Subcutaneous adipose tissue (tissue), 4 donors: ENCODE results near the gene SLCO4A1. TPM values are rescaled to one million over a fixed set of nuclear protein-coding genes. Genes with fewer than 3 reads are reported as not detected.

Source experiments
- total RNA-seq, 4 donors: library from RNA; depleted of rRNA; stranded (reverse); fragments of >200 nt; gene quantifications; one replicate each; pipeline ENCODE4 v1.1.0, GENCODE V29; 2016
- TF ChIP-seq, protein P1 (sequence below): fragments of 450-650 bp; IDR thresholded peaks from one replicate; pipeline ENCODE4 v1.5.1; 2016; ENCODE audit warnings: low read depth, mild to moderate bottlenecking, control low read depth, antibody characterized with exemption, moderate library complexity

SLCO4A1 gene
- total RNA-seq, 4 donors from 2014 or later: 9.0 to 38.5 (median 28.3) TPM

DNA sequence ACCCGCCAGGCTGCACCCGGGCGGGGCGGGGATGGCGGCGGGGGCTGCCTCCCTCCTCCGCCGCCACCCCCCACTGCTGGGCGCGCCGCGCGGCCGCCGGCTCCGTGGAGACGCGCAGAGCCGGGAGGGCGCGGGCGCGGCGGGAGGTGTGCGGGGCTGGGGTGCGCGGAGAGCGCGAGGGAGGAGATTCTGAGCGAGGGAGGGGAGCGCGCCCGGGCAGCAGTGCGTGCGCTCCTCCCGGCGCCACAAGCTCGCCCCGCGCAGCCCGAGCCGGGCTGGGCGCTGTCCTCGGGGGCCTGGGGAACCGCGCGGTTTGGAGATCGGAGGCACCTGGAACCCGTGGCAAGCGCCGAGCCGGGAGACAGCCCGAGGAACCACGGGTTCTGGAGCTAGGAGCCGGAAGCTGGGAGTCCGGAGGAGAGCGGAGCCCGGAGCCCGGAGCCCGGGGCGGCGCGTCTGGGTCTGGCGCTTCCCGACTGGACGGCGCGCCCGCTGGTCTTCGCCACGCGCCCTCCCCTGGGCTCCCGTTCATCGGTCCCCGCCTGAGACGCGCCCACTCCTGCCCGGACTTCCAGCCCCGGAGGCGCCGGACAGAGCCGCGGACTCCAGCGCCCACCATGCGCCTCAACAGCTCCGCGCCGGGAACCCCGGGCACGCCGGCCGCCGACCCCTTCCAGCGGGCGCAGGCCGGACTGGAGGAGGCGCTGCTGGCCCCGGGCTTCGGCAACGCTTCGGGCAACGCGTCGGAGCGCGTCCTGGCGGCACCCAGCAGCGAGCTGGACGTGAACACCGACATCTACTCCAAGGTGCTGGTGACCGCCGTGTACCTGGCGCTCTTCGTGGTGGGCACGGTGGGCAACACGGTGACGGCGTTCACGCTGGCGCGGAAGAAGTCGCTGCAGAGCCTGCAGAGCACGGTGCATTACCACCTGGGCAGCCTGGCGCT, 66.6 kb downstream of the SLCO4A1 start, which contains the start of gene NTSR1:
Gene NTSR1, plus strand, starts transcription at position 246 of the 946 bp plus-strand sequence. Its CDS starts 372 bp downstream, at position 618.
- TF ChIP-seq, protein P1, sequence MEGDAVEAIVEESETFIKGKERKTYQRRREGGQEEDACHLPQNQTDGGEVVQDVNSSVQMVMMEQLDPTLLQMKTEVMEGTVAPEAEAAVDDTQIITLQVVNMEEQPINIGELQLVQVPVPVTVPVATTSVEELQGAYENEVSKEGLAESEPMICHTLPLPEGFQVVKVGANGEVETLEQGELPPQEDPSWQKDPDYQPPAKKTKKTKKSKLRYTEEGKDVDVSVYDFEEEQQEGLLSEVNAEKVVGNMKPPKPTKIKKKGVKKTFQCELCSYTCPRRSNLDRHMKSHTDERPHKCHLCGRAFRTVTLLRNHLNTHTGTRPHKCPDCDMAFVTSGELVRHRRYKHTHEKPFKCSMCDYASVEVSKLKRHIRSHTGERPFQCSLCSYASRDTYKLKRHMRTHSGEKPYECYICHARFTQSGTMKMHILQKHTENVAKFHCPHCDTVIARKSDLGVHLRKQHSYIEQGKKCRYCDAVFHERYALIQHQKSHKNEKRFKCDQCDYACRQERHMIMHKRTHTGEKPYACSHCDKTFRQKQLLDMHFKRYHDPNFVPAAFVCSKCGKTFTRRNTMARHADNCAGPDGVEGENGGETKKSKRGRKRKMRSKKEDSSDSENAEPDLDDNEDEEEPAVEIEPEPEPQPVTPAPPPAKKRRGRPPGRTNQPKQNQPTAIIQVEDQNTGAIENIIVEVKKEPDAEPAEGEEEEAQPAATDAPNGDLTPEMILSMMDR: no peak

DNA sequence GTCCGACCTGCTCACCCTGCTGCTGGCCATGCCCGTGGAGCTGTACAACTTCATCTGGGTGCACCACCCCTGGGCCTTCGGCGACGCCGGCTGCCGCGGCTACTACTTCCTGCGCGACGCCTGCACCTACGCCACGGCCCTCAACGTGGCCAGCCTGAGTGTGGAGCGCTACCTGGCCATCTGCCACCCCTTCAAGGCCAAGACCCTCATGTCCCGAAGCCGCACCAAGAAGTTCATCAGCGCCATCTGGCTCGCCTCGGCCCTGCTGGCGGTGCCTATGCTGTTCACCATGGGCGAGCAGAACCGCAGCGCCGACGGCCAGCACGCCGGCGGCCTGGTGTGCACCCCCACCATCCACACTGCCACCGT, 67.2 kb downstream of the SLCO4A1 start:
- TF ChIP-seq, protein P1: no peak

DNA sequence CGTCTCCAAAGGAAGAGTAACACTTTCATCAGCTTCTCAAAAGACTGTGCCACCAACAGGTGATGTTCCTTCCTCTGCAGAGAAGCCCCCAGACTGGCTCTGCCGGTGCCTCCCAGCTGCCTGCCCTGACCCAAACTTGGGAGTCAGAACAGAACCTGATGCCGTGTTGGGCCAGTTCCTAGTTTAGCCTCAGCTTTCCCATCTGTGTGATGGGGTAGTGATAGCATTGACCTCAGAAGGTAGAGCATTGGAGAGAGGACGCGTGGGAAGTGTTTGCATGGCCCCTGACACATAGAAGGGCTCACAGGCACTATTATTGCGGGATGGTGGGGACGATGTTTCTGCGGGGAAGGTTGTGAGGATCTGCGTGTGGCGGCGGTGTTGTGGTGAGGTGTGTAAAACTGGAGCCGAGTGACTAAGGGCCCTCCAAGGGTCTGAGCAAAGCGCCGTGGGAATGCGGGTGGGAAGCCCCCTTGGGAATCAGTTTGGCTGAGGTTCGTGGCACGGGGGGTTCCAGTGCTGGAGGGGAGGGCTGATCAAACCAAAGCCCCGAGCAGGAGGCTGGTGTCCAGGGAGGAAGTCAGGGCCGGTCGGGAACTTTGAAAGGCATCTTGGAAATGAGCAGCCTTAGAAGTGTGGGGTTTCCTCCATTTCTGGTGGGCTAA, 68.0 kb downstream of the SLCO4A1 start:
- TF ChIP-seq, protein P1: no peak

DNA sequence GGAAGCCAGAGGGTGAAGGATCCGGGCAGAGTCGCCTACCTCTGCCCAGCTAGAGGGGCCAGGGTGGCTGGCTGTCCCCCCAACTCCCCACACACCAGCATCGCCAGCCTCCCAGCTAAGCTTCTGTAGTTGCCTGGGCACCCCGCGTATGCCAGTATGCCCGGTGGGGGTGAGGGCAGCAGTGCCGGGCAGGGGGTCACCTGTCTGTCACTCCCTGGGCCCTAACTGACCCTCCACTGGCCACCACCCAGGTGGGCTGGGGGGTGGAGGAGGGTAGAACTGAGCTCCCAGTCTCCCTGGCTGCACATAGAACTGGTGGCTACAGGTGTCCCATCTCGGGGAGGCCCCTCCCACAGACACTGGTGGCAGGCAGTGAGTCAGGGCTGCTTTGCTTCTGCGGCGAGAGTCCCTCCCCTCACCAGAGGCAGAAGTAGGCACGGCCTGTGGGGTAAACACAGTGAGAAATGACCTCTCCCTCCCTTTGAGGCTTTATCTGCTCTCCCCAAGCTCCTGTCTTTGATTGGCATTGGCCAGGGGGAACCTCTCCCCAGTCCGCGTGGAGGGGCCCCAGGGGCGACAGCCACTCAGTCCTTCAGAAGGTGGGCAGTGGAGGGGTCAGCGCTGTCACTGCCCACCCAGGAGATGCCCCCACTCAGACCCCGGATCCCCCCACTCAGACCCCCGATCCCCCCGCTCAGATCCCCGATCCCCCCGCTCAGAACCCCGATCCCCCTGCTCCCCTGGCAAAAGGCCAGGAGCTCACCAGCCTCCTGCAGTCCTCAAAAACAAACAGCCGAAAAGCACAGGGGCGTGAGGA, 68.8 kb downstream of the SLCO4A1 start:
- TF ChIP-seq, protein P1: no peak

DNA sequence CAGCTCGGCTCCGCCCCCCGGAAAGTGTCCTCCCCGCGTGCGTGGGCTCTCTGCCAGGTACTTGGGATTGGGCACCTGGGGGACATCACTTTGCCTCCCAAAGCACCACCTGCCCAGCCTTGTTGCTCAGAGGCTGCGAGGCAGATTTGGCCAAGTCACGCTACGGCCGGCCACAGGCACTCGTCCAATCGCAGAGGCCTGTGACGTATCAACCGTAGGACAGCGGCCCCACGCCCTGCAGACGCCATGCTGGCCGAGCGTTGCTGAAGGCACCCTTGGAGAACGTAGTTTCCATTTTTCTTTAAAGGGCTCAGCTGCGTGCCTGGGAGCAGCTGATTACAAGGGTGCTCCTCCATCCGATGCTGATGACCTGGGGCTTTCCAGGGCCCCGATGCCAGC, 69.4 kb downstream of the SLCO4A1 start:
- TF ChIP-seq, protein P1: no peak

DNA sequence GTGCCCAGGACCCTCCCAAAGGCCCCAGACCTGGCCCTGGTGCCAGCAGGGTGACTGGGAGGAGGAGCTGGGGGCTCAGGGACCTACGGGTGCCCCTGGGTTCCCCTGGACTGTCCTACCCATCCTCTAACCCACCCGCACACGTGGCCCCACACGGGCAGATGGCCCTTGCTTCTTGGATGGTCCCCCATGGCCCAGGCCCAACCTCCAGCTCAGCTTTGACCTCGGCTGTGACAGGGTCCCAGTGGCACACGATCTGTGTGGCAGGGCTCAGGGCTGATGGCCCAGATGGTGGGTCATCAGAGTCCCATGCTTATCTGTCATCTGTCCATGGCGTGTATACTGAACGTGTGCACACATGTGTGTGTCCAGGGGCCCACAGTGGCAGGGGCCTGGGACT, 70.3 kb downstream of the SLCO4A1 start:
- TF ChIP-seq, protein P1: no peak

DNA sequence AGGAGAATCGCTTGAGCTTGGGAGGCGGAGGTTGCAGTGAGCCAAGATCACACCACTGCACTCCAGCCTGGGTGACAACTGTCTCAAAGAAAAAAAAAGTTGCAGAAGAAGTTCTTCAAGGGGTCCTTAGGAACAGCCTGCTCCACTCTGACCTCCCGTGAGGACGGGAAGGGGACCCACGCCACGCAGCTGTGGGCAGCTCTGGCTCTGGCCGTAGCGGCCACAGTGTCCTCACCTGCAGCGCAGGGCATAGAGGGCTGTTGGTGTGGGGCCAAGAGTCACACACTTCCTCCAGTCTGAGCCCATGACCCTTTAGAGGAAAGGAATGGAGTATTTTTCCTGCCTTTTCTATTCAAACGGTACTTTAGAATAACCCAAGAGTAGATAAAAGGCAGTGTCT, 71.7 kb downstream of the SLCO4A1 start:
- TF ChIP-seq, protein P1: no peak
